Activated CD8-positive, alpha-beta memory T cell treated with anti-CD3 and anti-CD28 coated beads, Interleukin-2, amount 50 U/mL, for 24 hours (primary cell): ENCODE measurements around the gene IFIT1.
"Not testable (repeated sequence)": the region's sequence is repeated elsewhere in the genome, so short reads cannot be mapped to it uniquely, and the experiment has no call there.

ENCODE experiments used
- DNase-seq: peaks from one replicate; pipeline ENCODE4 v3.0.0-alpha.2; 2020; ENCODE audit errors: extremely low read depth

IFIT1 gene

GRCh38 chr10:89398003-89398749 lies 5.8 kb downstream of the IFIT1 start:
- DNase-seq: no peak

- no peak for DNase-seq
Observed at GRCh38 chr10:89399956-89400355, 7.5 kb downstream of the IFIT1 start.

DNA sequence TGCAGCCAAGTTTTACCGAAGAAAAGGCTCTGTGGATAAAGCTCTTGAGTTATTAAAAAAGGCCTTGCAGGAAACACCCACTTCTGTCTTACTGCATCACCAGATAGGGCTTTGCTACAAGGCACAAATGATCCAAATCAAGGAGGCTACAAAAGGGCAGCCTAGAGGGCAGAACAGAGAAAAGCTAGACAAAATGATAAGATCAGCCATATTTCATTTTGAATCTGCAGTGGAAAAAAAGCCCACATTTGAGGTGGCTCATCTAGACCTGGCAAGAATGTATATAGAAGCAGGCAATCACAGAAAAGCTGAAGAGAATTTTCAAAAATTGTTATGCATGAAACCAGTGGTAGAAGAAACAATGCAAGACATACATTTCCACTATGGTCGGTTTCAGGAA lies 10.6 kb downstream of the IFIT1 start:
- no peak for DNase-seq

- DNase-seq: no peak
Observed at GRCh38 chr10:89404104-89405047, 12.0 kb downstream of the IFIT1 start.

GRCh38 chr10:89406178-89406577 lies 13.8 kb downstream of the IFIT1 start:
- not testable (repeated sequence) for DNase-seq

GRCh38 chr10:89407792-89408191 lies 15.4 kb downstream of the IFIT1 start:
- DNase-seq: not testable (repeated sequence)

DNA sequence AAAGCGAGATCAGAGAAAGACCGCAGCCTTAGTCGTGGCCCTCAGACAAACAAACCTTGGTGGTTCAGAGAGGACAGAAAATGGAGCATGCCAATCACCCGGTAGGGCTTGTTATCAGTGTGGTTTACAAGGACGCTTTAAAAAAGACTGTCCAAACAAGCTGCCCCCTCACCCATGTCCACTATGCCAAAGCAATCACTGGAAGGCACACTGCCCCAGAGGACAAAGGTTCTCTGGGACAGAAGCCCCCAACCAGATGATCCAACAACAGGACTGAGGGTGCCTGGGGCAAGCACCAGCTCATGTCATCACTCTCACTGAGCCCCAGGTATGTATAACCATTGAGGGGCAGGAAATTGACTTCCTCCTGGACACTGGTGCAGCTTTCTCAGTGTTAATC lies 16.9 kb downstream of the IFIT1 start:
- DNase-seq: not testable (repeated sequence)

- not testable (repeated sequence) for DNase-seq
Observed at GRCh38 chr10:89410551-89410950, 18.1 kb downstream of the IFIT1 start.

GRCh38 chr10:89411135-89411534 lies 18.7 kb downstream of the IFIT1 start:
- DNase-seq: not testable (repeated sequence)

DNA sequence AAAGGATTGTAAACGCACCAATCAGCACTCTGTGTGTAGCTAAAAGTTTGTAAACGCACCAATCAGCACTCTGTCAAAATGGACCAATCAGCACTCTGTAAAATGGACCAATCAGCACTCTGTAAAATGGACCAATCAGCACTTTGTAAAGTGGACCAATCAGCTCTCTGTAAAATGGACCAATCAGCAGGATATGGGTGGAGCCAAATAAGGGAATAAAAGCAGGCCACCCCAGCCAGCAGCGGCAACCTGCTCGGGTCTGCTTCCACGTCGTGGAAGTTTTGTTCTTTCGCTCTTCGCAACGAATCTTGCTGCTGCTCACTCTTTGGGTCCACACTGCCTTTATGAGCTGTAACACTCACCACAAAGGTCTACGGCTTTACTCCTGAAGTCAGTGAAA lies 19.9 kb downstream of the IFIT1 start:
- not testable (repeated sequence) for DNase-seq

DNA sequence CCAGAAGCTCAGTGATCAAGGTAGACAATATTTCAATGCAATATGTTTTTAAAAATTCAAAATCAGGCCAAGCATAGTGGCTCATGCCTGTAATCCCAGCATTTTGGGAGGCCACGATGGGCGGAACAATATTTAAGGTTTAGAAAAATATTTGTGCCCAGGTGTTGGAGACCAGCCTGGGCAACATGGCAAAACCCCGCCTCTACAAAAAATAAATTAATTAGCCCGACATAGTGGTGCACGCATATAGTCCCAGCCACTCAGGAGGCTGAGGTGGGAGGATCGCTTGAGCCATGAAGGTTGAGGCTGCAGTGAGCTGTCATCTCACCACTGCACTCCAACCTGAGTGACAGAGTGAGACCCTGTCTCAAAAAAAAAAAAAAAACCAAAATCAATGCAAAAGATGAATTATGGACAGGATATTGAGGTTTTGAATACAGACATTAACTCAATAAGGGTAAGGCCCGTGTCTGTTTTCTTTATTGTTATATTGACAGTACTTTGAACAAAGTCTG lies 21.0 kb downstream of the IFIT1 start:
- DNase-seq: no peak

DNA sequence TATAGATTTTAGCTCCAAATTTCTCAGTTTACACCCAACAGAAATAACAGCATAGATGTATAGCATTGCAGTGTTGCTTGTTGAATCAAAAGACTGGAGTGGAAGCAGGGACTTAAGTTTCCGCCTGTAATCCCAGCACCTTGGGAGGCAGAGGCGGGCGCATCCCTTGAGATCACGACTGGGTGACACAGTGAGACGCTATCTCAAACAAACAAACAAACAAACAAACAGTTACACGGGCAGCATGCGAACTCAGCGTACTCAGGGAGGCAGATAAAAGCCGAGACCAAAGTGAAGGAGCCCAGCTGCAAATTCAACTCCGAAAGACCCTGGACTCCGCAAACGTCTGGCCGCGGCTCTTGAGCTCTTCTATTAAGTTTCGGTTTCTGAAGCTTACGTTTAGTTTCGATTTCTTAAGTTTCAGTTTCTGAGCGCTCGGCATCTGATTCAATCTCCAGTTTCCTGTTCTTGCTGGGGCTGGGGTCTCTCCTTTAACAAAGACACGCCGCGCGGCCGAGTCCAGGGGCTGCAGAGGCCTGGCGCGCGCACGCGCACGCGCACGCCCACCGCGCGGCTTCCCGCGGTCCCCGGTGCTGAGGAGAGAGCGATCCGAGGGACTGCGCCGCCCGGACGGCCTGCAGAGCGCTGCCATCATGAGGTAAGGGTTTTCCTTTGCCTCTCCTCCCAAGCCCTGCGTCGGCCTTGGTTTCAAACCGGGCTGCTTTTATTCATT lies 21.9 kb downstream of the IFIT1 start, which contains the start of gene IFIT5:
Gene IFIT5, plus strand, starts transcription at position 423 of the 733 bp plus-strand sequence. Its CDS starts 231 bp downstream, at position 654.
- DNase-seq: no peak

GRCh38 chr10:89414879-89415821 lies 22.7 kb downstream of the IFIT1 start:
- DNase-seq: no peak

- no peak for DNase-seq
Observed at GRCh38 chr10:89416465-89416864, 24.0 kb downstream of the IFIT1 start.

- no peak for DNase-seq
Observed at GRCh38 chr10:89419548-89419947, 27.1 kb downstream of the IFIT1 start.

GRCh38 chr10:89421018-89421476 lies 28.6 kb downstream of the IFIT1 start:
- no peak for DNase-seq

DNA sequence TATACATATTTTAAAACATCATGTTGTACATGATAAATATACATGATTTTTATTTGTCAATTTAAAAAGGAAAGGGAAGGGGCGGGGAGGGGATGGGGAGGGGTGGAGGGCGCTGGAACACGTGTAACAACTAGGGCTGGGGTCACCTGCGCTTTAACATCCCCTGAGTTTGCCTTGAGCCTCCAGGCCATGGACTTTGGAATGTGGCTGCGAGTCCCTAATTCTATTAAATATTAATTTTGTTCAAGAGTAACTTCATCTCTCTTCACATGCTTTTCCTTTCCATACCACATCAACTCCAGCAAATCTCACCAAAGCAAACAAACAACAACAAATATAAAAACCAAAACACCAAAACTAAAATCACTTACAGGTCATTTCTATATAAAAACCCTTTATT lies 32.6 kb downstream of the IFIT1 start:
- no peak for DNase-seq

GRCh38 chr10:89426230-89426868 lies 33.9 kb downstream of the IFIT1 start:
- no peak for DNase-seq

GRCh38 chr10:89427629-89428028 lies 35.2 kb downstream of the IFIT1 start:
- DNase-seq: no peak

DNA sequence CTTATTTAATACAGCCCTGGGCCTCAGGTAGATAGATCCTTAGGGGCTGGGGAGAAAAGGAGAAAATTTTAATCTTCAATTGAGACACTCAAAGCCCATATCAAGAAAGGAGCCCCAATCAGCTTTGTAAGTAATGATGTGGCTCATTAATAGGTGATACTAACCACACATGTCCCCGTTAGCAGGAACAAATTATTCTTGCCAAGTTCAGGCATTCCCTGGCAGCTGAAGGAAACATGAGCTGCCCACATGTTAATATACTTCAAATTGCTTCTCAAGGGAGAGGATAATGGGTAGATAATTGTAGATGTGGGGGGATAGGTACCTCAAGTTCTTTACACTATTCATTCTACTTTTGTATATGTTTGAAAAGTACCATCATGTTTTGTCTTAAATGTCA lies 36.5 kb downstream of the IFIT1 start:
- no peak for DNase-seq
